HepG2 (cell line): ENCODE results near the gene COX7A1. TPM values are rescaled to one million over a fixed set of nuclear protein-coding genes. Genes with fewer than 3 reads are reported as not detected.

Experiments used
- AHR ChIP-seq: IDR thresholded peaks from 2 replicates; pipeline ENCODE4 v1.6.1; 2018; ENCODE audit warnings: missing genetic modification reagents, missing compliant biosample characterization
- ARHGAP35 ChIP-seq: sonication (generic); formaldehyde crosslinking; IDR thresholded peaks from 2 replicates; pipeline ENCODE4 v1.9.0; 2022; ENCODE audit warnings: mild to moderate bottlenecking, inconsistent platforms, moderate library complexity, missing genetic modification reagents, borderline replicate concordance
- HNF4A ChIP-seq: sonication (generic); formaldehyde crosslinking; IDR thresholded peaks from 2 replicates; pipeline ENCODE4 v1.4.0; 2020; ENCODE audit warnings: missing genetic modification reagents
- MIER2 ChIP-seq: IDR thresholded peaks from 2 replicates; pipeline ENCODE4 v1.6.1; 2016; ENCODE audit warnings: missing biosample characterization, missing genetic modification reagents
- MIXL1 ChIP-seq: IDR thresholded peaks from 2 replicates; pipeline ENCODE4 v1.6.1; 2016
- SRF ChIP-seq: IDR thresholded peaks from 2 replicates; pipeline ENCODE4 v1.6.1; 2011; ENCODE audit warnings: mild to moderate bottlenecking, low read depth, low read length, moderate library complexity
- ZNF225 ChIP-seq: sonication (generic); formaldehyde crosslinking; IDR thresholded peaks from 2 replicates; pipeline ENCODE4 v1.4.0; 2020; ENCODE audit warnings: mild to moderate bottlenecking, missing genetic modification reagents
- ZNF253 ChIP-seq: sonication (generic); formaldehyde crosslinking; IDR thresholded peaks from 2 replicates; pipeline ENCODE4 v1.8.0; 2022; ENCODE audit warnings: mild to moderate bottlenecking, missing genetic modification reagents, borderline replicate concordance
- ZNF484 ChIP-seq: sonication (generic); formaldehyde crosslinking; IDR thresholded peaks from 2 replicates; pipeline ENCODE4 v1.5.1; 2020; ENCODE audit warnings: mild to moderate bottlenecking, low read depth, missing genetic modification reagents, borderline replicate concordance
- ZNF546 ChIP-seq: sonication (generic); formaldehyde crosslinking; conservative IDR thresholded peaks from 2 replicates; pipeline ENCODE4 v1.8.1; 2023; ENCODE audit warnings: mild to moderate bottlenecking, missing genetic modification reagents
- ZNF564 ChIP-seq: sonication (generic); formaldehyde crosslinking; IDR thresholded peaks from 2 replicates; pipeline ENCODE4 v1.8.1; 2023; ENCODE audit warnings: mild to moderate bottlenecking, missing genetic modification reagents
- ZNF607 ChIP-seq: sonication (generic); formaldehyde crosslinking; IDR thresholded peaks from 2 replicates; pipeline ENCODE4 v1.5.1; 2020; ENCODE audit warnings: missing genetic modification reagents, mild to moderate bottlenecking, borderline replicate concordance
- ZNF672 ChIP-seq: sonication (generic); formaldehyde crosslinking; IDR thresholded peaks from 2 replicates; pipeline ENCODE4 v1.8.1; 2022; ENCODE audit warnings: missing genetic modification reagents
- ZNF749 ChIP-seq: sonication (generic); formaldehyde crosslinking; IDR thresholded peaks from 2 replicates; pipeline ENCODE4 v1.8.0; 2022; ENCODE audit warnings: mild to moderate bottlenecking, missing genetic modification reagents, moderate library complexity, borderline replicate concordance
- ZNF761 ChIP-seq: sonication (generic); formaldehyde crosslinking; conservative IDR thresholded peaks from 2 replicates; pipeline ENCODE4 v1.4.0; 2020; ENCODE audit warnings: mild to moderate bottlenecking, missing genetic modification reagents
- polyA plus RNA-seq, 8 experiments: library from polyadenylated mRNA; depleted of rRNA in 3 of 8; stranded (reverse) in 7 of 8; unstranded in 1 of 8; fragments of >200 nt; fragmentation: Illumina TruSeq in 4 of 8; extraction: Trizol in 4 of 8; gene quantifications; 2 replicates each; pipeline versions ENCODE4 v1.2.1 to v1.2.3, GENCODE V29; 2011 to 2016; ENCODE audit warnings: low read depth in 4 of 8, missing spikeins in 1 of 8, mixed read lengths in 1 of 8; ENCODE audit not compliant: insufficient read depth in 1 of 8
- total RNA-seq, 5 experiments: library from RNA; depleted of rRNA; stranded (reverse); fragments of >200 nt; fragmentation: Illumina TruSeq; extraction: Trizol; gene quantifications; 2 replicates each; pipeline ENCODE4 v1.2.3, GENCODE V29; 2016; ENCODE audit warnings: low read depth in 1 of 5
- TF ChIP-seq, protein P1 (sequence below): sonication (generic); formaldehyde crosslinking; IDR thresholded peaks from 2 replicates; pipeline ENCODE4 v1.5.0; 2020; ENCODE audit warnings: mild to moderate bottlenecking, missing genetic modification reagents
- TF ChIP-seq, protein P2 (sequence below): sonication (generic); formaldehyde crosslinking; IDR thresholded peaks from 2 replicates; pipeline ENCODE4 v1.4.0; 2020; ENCODE audit warnings: missing genetic modification reagents, low read depth, mild to moderate bottlenecking, borderline replicate concordance
- TF ChIP-seq, protein P3 (sequence below): sonication (generic); IDR thresholded peaks from 2 replicates; pipeline ENCODE4 v1.6.1; 2016; ENCODE audit warnings: low read depth, borderline replicate concordance
- TF ChIP-seq, protein P4 (sequence below): sonication (generic); formaldehyde crosslinking; IDR thresholded peaks from 2 replicates; pipeline ENCODE4 v1.5.0; 2020; ENCODE audit warnings: missing genetic modification reagents, mild to moderate bottlenecking, borderline replicate concordance
- TF ChIP-seq, protein P5 (sequence below): sonication (generic); formaldehyde crosslinking; IDR thresholded peaks from 2 replicates; pipeline ENCODE4 v1.4.0; 2020; ENCODE audit warnings: missing genetic modification reagents
- TF ChIP-seq, protein P6 (sequence below): sonication (generic); formaldehyde crosslinking; IDR thresholded peaks from 2 replicates; pipeline ENCODE4 v1.8.1; 2023; ENCODE audit warnings: mild to moderate bottlenecking, missing genetic modification reagents

Gene COX7A1
- total and polyA plus RNA-seq, 2 of the 13 experiments (the other 11 are each of a cell fraction or from before 2014, with no cell fraction given) = not detected

DNA sequence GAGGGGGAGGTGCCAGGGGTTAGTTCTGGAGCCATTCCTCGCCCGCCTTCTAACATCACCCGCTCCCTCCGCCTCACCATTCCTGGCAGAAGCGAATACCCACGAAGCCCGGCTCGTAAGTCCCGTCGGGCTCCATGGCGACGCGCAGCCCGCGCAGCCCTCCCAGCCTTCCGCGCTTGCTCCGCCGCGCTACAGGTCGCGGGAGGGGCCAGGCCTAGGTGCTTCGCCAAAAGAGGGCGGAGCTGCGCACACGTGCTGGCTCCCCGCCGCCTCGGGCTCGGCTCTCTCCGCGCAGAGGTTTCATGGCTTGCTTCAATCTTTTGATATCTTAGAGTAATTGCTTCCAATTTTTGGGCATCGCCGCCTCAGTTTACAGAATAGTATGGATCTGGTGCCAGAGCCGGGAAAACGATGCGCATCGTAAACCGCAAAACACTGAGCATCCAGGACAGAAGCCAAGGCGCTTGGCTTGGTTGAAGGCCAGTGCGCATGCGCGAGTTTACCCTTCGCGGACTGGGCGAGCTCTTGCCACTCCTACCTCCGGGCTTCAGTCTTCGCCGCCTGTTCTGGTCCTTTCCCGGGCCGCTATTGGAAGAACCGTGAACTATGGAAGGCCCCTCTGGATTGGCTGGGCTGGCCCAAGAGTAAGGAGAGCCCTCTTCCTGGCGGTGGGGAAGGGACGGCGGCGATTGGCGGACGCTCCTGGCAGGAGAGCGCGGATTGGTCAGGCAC, 37.4 kb downstream of the COX7A1 start, which contains the start of gene POLR2I (continued):
- TF ChIP-seq, protein P1, sequence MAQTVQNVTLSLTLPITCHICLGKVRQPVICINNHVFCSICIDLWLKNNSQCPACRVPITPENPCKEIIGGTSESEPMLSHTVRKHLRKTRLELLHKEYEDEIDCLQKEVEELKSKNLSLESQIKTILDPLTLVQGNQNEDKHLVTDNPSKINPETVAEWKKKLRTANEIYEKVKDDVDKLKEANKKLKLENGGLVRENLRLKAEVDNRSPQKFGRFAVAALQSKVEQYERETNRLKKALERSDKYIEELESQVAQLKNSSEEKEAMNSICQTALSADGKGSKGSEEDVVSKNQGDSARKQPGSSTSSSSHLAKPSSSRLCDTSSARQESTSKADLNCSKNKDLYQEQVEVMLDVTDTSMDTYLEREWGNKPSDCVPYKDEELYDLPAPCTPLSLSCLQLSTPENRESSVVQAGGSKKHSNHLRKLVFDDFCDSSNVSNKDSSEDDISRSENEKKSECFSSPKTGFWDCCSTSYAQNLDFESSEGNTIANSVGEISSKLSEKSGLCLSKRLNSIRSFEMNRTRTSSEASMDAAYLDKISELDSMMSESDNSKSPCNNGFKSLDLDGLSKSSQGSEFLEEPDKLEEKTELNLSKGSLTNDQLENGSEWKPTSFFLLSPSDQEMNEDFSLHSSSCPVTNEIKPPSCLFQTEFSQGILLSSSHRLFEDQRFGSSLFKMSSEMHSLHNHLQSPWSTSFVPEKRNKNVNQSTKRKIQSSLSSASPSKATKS (CRISPR knock-in tag) = no peak
- no peak for TF ChIP-seq SRF
- TF ChIP-seq, protein P2, sequence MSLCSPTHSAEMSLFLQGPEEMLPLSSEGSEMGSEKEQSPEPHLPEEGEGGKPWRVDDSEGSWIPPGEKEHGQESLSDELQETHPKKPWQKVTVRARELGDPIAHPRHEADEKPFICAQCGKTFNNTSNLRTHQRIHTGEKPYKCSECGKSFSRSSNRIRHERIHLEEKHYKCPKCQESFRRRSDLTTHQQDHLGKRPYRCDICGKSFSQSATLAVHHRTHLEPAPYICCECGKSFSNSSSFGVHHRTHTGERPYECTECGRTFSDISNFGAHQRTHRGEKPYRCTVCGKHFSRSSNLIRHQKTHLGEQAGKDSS (CRISPR knock-in tag) = no peak
- TF ChIP-seq MIXL1 (CRISPR knock-in tag) = peak; percentile 41; the same call in 1 of the 2 replicates
- TF ChIP-seq, protein P3, sequence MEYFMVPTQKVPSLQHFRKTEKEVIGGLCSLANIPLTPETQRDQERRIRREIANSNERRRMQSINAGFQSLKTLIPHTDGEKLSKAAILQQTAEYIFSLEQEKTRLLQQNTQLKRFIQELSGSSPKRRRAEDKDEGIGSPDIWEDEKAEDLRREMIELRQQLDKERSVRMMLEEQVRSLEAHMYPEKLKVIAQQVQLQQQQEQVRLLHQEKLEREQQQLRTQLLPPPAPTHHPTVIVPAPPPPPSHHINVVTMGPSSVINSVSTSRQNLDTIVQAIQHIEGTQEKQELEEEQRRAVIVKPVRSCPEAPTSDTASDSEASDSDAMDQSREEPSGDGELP = 0 out of 2 replicates have a peak, but pooled peaks have one; percentile 2
- peak; percentile 57 for TF ChIP-seq ZNF607 (CRISPR knock-in tag)
- TF ChIP-seq ZNF749 (CRISPR knock-in tag) = peak; percentile 65; the same call in 1 of the 2 replicates
- TF ChIP-seq, protein P4, sequence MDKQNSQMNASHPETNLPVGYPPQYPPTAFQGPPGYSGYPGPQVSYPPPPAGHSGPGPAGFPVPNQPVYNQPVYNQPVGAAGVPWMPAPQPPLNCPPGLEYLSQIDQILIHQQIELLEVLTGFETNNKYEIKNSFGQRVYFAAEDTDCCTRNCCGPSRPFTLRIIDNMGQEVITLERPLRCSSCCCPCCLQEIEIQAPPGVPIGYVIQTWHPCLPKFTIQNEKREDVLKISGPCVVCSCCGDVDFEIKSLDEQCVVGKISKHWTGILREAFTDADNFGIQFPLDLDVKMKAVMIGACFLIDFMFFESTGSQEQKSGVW = no peak
- TF ChIP-seq, protein P5, sequence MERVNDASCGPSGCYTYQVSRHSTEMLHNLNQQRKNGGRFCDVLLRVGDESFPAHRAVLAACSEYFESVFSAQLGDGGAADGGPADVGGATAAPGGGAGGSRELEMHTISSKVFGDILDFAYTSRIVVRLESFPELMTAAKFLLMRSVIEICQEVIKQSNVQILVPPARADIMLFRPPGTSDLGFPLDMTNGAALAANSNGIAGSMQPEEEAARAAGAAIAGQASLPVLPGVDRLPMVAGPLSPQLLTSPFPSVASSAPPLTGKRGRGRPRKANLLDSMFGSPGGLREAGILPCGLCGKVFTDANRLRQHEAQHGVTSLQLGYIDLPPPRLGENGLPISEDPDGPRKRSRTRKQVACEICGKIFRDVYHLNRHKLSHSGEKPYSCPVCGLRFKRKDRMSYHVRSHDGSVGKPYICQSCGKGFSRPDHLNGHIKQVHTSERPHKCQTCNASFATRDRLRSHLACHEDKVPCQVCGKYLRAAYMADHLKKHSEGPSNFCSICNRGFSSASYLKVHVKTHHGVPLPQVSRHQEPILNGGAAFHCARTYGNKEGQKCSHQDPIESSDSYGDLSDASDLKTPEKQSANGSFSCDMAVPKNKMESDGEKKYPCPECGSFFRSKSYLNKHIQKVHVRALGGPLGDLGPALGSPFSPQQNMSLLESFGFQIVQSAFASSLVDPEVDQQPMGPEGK (CRISPR knock-in tag) = peak; percentile 52; the same call in 1 of the 2 replicates
- TF ChIP-seq MIER2 (CRISPR knock-in tag) = peak; percentile 66; the same call in 1 of the 2 replicates
- peak; percentile 7; the same call in 1 of the 2 replicates for TF ChIP-seq ZNF564 (CRISPR knock-in tag)
- TF ChIP-seq ZNF484 (CRISPR knock-in tag) = no peak; the same call in 1 of the 2 replicates
- TF ChIP-seq ZNF546 (CRISPR knock-in tag) = 0 out of 2 replicates have a peak, but pooled peaks have one; percentile 59
- TF ChIP-seq, protein P6, sequence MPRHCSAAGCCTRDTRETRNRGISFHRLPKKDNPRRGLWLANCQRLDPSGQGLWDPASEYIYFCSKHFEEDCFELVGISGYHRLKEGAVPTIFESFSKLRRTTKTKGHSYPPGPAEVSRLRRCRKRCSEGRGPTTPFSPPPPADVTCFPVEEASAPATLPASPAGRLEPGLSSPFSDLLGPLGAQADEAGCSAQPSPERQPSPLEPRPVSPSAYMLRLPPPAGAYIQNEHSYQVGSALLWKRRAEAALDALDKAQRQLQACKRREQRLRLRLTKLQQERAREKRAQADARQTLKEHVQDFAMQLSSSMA (CRISPR knock-in tag) = peak; percentile 79; the same call in 1 of the 2 replicates
- no peak for TF ChIP-seq HNF4A
- no peak for TF ChIP-seq ZNF672
- TF ChIP-seq ZNF253 = peak; percentile 80; the same call in 1 of the 2 replicates
- TF ChIP-seq ARHGAP35 (CRISPR knock-in tag) = no peak; the same call in 1 of the 2 replicates
- peak; percentile 89; the same call in 1 of the 2 replicates for TF ChIP-seq ZNF225 (CRISPR knock-in tag)
- peak; percentile 94 for TF ChIP-seq AHR
- peak; percentile 74; the same call in 1 of the 2 replicates for TF ChIP-seq ZNF761 (CRISPR knock-in tag)
